Stimulated activated CD4-positive, alpha-beta T cell treated with anti-CD3 and anti-CD28 coated beads, Interleukin-4, amount 100 ng/mL, for 4 hours (primary cell): ENCODE measurements around the gene CEP135.
"Not testable (repeated sequence)": the region's sequence is repeated elsewhere in the genome, so short reads cannot be mapped to it uniquely, and the experiment has no call there.

Experiments
- DNase-seq, 2 experiments: peaks; one replicate each; pipeline ENCODE4 v3.0.0-alpha.2; 2020

The CEP135 gene

DNA sequence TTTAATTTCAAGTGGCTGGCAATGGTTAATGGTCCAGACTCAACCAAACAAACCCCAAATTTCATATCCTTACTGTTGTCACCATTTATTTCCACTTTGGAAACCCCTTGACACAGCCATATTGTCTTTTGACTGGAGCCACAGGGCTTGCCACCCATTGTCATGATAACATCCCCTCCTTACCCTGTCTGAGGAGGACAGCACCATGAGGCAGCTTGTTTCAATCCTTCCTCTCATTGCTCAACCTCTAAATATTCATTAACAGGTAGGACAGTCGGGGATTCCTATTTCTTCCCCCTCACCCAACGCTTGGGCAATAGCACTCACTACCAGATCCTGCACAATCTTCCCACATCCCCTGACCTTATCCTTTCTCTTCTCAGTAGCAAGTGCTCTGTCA, 92.1 kb downstream of the CEP135 start:
- no peak for DNase-seq

- no peak for DNase-seq
Measured at GRCh38 chr4:56042225-56042624, 93.5 kb downstream of the CEP135 start.

DNA sequence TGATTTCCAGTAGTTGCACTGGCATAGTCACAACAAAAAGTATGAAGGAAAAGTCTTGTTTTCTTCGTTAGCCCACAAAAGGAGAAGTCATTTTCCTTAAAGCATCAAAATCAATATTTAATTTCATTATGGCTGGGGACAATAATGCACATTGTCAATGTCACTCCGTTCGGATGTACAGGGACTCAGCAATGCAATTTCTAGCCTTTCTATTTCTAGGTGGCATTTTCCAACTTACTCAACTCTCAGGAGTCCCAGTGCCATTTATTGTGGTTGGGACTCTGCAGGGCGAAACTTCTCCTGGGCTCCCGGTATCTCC, 99.6 kb downstream of the CEP135 start:
- DNase-seq, result no peak

DNA sequence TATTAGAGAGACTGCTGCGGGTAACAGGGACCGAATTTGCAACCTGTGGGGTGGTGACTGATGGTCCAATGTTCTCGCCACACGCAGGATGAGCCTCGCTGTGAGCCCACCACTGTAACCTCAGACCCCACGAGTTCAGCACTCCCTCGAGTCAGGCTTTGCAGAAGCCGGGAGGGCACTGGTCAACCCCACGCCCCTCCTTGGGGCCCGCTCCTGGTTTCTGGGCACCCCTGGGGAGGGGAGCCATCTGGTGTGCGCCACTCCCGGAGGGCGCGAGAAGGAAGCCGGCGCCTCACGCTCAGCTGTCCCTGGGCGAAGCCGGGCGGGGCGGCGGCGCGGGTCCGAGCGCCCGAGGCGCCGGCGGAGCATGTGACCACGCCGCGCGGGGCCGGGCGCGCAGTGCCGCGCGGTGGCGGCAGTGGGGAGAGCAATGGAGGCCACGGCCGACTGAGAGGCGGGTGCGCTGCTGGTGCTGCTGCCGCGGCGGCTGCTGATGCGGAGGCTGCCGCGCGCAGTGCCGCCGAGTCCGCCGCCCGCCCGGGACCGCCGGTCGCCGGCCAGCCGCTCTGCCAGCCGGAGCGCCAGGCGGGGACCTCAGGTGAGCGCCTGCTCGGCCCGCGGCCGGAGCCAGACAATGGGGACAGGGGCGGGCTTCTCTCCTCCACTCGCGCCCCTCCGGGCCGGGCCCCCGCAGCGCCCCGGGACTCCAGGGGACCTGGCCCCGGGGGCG, 100.1 kb downstream of the CEP135 start:
- DNase-seq, result peak; percentile 7 to 40

DNA sequence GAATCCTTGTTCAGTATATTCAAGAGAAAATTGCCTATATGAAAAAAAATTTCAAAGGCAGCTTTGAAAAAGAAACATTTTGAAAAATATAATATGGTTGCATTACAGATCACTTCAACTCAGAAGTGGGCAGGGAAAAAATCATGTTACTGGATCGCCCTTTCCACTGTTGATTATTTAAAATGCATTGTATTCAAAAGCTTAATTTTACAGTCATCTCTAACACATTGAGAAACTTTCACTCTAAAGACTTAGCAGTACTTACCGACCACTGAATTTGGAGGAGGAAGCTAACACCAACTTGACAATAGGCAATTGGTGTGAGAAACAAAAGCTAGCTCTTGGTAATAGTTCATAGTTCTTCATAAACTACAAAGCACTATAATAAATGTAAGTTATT, 101.9 kb downstream of the CEP135 start:
- no peak for DNase-seq

DNA sequence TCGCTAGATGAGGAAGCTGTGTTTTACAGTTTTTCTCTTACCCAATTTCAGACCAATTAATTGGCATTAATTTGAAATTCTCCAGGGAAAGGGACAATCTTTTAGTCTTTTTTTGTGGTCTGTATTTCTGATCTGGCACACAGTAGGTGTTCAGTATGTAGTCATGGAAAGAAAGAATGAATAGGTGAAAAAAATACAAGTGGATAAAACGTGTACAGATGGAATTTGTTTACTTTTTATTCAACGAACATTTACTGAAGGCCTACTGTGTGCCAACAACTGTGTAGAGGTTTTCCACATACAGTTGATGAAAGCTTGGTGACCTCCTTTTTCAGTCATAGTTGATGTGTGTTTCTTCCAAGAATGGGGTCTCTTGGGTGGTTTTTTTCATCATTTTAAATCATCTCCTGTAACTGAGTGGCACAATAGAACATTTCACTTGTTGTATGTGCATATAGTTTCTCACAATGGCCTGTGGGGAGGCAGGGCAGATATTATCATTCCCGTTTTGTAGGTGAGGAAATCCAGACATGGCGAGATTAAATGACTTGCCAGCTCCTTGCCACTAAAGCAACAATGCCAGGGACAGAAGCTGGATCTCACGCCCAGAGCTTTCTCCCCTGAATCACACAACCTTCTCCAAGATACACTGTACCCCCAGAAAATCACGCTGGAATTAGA, 102.4 kb downstream of the CEP135 start:
- no peak for DNase-seq

GRCh38 chr4:56051710-56052075, 102.9 kb downstream of the CEP135 start:
- DNase-seq, result no peak

- DNase-seq, result no peak
Measured at GRCh38 chr4:56052481-56052880, 103.7 kb downstream of the CEP135 start.

- DNase-seq, result no peak
Measured at GRCh38 chr4:56052966-56053365, 104.2 kb downstream of the CEP135 start.

DNA sequence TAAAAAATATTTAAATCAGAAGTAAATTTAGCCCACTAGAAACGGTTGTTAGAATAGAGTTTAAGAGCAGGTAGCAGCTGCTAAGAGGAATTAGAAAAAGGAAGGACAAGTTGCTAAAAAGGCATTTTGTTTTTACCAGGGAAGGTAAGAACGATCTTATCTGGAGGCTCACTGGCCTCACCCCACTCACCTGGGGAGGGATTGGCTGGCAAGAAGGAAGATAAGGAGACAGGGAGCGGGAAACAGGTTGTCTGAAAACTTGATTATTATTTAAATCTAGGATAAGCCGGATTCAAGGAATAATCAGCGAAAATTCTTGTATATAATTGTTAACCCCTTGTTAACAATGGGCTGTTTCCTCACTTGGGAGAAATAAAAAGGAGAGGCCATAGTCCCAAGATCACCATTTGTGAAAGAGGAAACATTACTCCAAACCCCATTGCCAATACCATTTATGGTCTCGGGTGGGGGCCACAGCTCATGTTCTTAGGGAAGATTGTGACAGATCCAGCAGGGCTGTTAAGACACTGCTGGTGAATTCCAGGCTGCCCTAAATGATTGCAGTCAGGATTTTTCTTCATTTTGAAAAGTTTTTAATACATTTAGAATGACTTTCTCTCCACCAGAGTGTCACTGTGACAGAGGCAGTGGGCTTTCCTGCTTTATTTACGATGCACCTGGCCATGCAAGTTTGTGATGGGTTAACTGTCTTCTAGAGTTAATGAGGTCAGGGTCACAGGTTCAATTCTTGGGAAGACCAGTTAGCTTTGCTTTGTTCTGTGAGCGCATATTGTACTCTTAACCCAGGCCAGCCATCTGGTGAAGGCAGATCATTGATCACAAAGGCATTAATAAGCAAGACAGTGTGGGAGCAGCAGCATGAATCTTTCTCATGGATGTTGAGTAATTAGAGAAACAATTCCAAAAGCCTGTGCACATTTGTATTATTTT, 106.6 kb downstream of the CEP135 start:
- DNase-seq, result no peak

DNA sequence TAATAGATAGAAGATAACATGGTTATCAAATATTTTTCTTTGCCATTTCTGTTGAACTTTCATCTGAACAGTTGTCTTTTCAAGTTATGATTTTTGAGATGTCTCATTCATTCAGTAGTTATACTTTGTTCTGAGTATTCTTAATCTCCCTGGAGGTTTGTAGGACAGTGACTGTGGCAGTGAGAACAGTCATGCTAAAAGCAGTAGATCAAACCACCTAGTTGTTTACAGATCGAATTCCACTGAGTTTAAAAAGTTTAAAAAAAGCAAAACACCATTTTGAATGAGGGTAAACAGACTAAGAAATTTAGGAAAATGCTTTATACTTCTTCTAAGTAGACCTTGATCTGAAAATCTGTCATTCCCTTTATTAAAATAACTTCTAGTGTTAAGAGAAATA, 107.2 kb downstream of the CEP135 start:
- DNase-seq, result no peak

GRCh38 chr4:56058555-56058954, 109.8 kb downstream of the CEP135 start:
- DNase-seq, result no peak

DNA sequence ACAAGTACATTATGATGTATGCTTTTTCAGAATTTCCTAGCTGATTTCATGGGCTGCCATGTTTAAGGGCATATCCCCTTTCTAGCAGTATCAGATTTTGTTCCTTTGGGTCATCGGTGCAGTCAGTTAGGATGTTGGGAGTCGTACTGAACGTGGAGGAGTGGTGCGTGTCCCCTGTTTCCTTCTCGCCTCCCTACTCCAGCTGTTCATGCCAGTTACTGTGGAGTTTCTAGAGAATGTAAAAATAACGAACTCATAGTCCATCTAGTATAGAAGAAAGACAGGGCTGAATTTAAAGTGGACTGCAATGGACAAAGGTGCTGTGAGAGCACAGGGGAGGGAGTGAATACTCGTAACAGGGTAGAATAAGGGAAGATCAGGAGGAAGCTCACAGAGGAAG, 111.3 kb downstream of the CEP135 start:
- DNase-seq, result no peak

GRCh38 chr4:56062106-56062505, 113.4 kb downstream of the CEP135 start:
- DNase-seq, result no peak

GRCh38 chr4:56062526-56063145, 113.9 kb downstream of the CEP135 start:
- no peak for DNase-seq

DNA sequence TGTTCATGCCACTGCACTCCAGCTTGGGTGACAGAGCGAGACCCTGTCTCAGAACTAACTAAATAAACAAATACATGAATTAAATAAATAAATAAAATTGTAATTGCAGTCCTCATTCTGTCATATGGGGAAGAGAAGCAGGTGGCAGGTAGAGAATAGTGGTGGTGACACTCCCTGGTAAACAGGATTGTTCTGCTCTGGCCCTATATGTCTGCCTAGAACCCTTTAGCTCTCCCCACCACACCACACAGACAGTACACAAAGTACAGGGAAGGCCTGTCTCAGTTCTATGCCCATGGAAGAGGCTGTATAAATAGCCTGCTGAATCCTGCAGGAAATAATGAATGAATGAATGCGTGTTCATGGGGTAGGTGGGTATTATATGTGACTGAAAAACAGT, 117.7 kb downstream of the CEP135 start:
- DNase-seq, result no peak

DNA sequence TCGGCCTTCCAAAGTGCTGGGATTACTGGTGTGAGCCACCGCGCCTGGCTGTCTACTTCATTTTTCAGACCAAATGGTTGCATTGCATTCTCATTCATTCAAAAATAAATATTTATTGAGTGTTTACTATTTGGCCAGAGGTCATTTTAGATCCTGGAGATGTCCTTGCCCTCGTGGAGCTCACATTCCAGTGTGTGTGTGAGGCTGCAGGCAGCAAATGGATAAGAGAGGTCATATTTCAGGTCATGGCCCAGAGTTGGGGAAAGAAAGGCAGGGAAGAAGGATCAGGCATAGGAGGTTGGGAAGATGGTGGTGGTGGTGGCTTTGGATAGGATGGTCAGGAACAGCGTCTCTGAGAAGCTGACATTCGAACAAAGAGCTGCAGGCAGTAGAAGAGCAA, 119.1 kb downstream of the CEP135 start:
- DNase-seq, result no peak

DNA sequence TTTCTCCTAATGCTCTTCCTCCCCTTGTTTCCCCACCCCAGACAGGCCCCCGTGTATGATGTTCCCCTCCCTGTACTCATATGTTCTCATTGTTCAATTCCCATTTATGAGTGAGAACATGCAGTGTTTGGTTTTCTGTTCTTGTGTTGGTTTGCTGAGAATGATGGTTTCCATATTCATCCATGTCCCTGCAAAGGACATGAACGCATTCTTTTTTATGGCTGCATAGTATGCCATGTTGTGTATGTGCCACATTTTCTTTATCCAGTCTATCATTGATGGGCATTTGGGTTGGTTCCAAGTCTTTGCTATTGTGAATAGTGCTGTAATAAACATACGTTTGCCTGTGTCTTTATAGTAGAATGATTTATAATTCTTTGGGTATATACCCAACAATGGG, 124.0 kb downstream of the CEP135 start:
- not testable (repeated sequence) for DNase-seq

- no peak for DNase-seq
Measured at GRCh38 chr4:56077676-56078075, 128.9 kb downstream of the CEP135 start.

GRCh38 chr4:56078866-56079265, 130.1 kb downstream of the CEP135 start:
- DNase-seq, result no peak

DNA sequence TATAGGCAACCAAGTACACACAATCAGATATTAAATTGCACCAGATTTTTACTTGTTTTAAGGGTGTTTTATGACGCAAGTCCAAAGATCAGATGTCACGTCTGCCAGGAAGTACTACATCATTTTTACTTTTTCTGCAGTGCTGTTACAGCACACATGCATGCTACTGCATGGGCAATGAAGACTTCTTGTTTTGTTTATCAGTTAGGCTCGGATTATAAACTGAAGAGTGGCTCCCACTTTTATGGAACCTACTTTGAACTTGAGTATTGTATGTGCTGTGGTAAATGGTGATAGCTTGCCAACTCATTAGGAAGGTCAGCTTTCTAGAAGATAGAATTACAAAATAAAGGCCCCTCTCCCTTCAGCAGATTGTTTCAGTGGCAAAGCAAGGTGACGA, 131.6 kb downstream of the CEP135 start:
- DNase-seq, result no peak

DNA sequence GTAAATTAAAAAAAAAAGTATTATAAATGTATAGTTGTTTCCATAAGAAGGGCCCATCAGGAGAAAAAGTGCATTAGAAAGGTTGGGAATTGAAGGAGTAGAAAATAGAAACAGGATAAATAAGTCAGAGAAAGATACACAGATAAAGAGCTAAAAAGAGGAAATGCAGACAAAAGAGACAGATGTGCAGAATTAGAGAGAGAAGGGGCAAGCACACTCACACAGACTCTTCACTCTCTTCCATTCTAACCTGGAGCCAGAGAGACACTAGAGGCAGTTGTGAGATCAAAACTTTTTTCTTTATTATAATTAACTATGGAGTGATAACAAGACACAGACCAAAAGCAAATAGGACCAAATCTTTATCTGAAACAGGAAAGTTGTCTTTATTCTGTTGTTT, 134.1 kb downstream of the CEP135 start:
- no peak for DNase-seq
